HG02885 (cell line): ENCODE data around the gene SEC31B.
A peak's percentile ranks its signal among the peaks of the same experiment; 100 is the strongest.

Source experiments
- ATAC-seq: cut with Tn5 transposase; IDR thresholded peaks from one replicate; pipeline ENCODE4 v1.9.1; 2021; ENCODE audit warnings: mild to moderate bottlenecking; ENCODE audit not compliant: unreplicated experiment, poor library complexity

The SEC31B gene

DNA sequence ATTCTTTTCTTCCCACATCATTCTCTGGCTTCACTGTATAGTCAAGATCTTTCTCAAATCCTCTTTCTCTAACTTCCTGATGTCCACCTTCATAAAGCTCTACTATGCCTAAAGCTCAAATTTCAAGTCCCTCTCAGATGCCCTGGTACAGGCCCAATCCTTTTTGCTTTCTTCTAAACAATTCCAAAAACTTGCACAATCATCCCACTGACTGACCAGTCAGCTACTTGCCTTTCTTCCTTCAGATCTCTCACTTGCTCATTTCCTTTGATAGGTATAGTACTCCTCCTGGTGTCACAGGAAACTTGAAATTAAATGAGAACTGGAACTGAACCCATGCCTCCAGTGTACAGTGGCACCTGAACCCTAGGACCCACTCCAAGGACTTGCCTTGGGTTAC lies 18.2 kb downstream of the SEC31B start:
- no peak for ATAC-seq

GRCh38 chr10:100498059-100498458 lies 21.6 kb downstream of the SEC31B start:
- ATAC-seq, result no peak

GRCh38 chr10:100496567-100496966 lies 23.1 kb downstream of the SEC31B start:
- ATAC-seq, result no peak

DNA sequence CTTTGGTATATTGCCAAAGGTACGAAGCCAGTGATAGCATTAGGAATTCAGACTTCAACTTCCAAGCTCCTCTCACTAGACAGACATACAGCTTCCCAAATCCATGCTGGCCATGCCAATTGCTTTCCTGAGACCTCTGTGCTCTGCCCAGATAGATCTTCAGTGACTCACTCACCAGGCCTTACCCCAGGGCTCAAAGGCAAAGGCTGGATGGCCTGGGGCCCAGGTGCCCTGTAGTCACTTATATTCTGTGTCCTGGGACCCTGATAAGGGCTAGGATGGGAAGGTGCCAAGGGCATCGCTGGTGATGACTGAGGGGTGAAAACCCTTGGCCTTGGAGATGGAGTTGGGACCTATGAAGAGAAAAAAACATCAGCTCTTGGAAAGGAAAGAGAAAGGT lies 29.1 kb downstream of the SEC31B start:
- no peak for ATAC-seq

GRCh38 chr10:100489396-100489795 lies 30.3 kb downstream of the SEC31B start:
- ATAC-seq, result no peak

DNA sequence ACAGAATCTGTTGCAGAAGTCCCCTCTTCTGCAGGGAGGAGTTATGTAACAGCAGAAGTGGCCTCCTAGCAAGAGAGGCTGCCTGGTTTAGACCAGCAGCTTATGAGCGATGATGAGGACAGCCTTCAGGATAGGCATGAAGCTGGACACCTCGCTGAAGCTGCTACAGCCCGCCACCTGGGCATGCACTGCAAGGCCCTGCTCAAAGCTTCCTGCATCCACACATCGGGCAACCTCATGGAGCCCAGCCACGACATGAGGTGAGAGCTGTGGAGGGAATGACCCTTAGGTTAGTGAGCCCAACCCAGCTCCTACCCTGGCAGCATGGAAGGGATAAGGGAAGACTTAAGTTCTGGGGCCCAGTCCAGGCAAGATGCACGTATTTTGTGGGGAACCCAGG lies 32.1 kb downstream of the SEC31B start:
- no peak for ATAC-seq

DNA sequence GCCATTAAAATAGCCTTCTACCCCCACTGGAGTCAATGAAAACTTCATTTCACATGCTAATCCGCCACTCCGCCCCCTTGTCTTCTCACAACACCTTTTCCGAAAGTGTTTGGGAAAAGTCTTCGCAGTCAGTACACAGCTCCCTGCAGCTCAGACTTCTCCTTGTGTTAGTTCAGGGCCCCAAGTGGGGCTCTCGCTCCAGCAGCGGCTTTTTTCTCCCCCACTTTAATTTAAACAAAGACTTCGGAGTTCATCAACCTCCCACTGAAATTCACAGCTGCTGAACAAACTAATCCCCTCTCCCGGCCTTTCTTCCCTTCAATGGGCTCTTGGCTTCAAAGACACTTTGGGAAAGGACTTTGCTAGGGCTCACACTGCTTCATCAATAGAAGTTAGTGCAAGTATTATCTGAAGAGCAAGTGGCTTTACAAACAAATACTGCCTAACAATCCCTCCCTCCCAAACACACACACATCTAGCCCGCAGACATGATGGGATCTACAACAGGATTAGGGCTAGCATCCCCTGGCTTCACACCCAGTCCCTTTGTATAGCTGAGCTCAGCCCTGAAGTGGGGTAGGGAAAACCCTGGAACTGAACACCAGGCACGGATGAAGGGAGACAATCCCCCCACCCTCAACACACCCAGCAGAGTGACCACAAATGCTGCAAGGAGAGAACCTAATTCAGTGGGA lies 33.7 kb downstream of the SEC31B start:
- no peak for ATAC-seq

DNA sequence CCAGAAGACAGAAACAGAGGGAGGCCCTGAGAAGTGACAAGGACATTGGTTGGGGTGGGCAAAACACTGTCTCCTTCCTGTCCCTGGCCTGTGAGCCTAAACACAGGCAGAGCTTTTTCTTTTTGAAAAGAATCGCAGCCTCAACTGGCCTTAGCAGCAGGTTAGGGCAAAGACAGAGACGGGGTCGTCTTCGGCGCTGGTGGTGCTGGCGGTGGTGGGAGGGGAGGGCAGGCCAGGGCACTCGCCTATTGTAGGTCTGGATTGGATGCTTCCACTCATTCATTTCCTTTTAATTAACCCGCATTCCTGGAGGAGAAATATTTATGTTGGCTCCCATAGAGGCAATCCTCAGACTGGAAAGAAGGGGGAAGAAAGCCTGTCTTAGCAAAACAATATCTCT lies 34.3 kb downstream of the SEC31B start:
- ATAC-seq, result no peak

- no peak for ATAC-seq
These were observed 35.6 kb downstream of the SEC31B start for GRCh38 chr10:100483876-100484666.

- no peak for ATAC-seq
These were observed 36.9 kb downstream of the SEC31B start for GRCh38 chr10:100482834-100483185.

GRCh38 chr10:100482181-100482833 lies 37.4 kb downstream of the SEC31B start:
- peak; percentile 68 for ATAC-seq

DNA sequence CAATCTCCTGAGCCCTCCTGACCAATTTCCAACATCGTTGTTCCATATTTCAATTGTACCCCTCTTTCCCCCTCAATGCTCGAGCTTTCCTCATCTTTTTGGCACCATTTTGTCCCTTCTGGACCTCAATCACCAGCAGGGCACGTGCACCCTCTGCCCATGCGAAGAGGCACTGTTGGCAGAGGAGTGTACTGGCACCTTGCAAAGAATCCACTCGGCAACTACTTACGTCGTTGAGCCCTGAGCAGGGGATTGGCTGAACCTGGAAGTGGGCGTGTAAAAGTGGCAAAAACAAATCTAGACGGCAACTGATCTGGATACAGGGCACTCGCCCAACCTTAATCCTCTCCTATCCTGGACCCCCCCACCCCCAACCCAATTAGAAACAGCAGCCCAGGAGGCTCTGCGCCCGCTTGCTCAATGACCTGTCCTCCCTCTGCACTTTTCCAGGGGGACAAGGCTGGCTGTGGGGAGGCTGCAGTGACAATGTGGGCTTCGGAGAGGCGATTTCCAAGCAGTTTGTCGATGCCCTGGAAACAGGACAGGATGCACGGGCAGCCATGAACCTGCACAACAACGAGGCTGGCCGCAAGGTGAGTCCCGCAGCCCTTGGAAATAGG lies 38.1 kb downstream of the SEC31B start:
- peak; percentile 96 for ATAC-seq

DNA sequence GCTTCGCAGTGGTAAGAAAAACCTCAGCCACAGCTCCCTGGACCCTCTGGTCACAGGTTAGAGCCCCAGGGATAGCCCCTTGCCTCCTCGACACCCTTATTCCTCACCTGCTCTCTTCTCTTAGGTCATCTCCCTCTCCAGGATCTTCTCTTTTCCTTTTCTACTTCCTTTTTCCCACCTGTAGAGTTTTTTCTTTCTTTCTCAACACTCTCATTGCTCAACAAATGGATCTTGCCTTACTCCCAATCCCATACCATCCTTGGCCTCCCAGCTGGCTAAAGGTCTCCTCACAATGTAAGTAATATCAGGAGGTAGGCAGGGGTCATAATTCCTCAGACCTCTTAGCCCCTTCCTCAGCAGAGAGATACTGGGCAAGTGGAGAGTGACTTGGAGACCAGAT lies 39.7 kb downstream of the SEC31B start:
- no peak for ATAC-seq

DNA sequence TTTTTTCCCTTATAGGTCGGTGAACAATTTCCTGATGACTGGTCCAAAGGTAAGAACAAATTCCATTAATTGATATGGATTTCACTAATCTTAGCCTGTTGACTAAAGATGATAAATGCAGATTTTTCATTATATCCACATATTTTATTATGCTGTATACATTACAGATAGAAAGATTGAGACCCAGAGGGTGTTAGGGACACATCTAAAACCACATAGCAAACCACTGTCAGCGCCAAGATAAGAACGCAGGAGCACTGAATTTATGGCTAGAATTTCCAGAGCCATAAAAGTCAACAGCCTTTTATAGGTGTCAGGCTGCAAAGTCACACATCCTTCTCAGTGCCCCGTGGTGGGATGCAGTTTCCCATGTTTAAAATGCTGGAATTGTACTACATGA lies 40.6 kb downstream of the SEC31B start:
- no peak for ATAC-seq

GRCh38 chr10:100477970-100478369 lies 41.7 kb downstream of the SEC31B start:
- no peak for ATAC-seq

DNA sequence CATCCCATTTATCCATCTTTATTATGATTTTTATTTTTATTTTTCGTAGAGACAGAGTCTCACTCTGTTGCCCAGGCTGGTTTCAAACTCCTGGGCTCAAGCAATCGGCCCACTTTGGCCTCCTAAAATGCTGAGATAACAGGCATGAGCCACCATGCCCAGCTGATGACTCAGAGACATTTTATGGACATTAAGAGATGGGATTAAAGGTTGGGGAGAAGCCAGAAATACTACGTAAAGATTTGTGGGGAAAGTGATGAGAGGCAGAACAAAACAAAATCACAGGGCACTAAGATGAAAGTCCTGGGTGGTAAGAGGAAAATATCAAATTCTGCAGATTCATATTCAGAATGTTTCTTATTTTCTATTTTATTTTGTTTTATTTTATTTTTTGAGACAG lies 49.3 kb downstream of the SEC31B start:
- no peak for ATAC-seq

GRCh38 chr10:100469756-100470155 lies 49.9 kb downstream of the SEC31B start:
- ATAC-seq, result no peak

DNA sequence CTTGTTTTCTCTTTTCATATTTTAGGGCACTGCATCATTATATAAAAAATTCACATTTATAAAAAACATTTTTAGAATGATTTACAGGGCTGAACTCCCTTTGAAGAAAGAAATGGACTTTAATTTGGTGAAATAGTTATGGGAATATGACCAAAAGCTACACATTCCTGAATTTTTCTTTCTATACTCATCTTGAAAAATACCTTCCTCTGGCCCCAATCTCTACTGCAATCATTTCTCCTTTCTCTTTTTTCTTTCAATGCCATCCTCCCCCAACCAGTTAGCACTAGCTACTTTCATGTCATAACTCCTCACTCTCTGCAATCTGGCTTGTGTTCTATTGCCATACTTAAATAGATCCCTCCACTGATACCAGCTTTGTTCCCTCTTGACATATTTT lies 50.7 kb downstream of the SEC31B start:
- no peak for ATAC-seq

DNA sequence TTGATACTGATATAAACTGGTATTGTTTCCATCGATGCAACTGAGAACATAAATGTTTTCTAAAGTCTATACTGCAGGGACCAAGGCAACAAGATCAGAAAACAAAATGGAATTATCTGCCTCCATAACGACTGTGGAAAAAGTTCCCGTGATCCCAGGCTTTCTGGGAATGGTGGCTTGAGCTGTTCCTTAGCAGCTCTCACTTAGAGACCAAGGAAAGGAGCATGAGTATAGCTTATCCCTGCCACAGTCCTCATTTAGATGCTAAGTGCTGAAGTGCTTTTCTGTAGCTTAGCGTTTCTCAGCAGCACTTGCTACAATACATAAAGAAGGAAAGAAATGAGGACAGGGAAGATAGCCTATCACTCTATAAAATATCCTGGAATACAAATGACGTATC lies 51.3 kb downstream of the SEC31B start:
- no peak for ATAC-seq

GRCh38 chr10:100462709-100463108 lies 57.0 kb downstream of the SEC31B start, which contains the start of gene WNT8B:
Gene WNT8B, plus strand, starts transcription at chr10:100463009. Its CDS starts 160 bp downstream, at chr10:100463169.
- no peak for ATAC-seq

GRCh38 chr10:100448951-100449350 lies 70.7 kb downstream of the SEC31B start:
- no peak for ATAC-seq
